ENCODE results near the gene CCK. TPM values are rescaled to one million over a fixed set of nuclear protein-coding genes. Genes with fewer than 3 reads are reported as not detected.

CCK gene, protein sequence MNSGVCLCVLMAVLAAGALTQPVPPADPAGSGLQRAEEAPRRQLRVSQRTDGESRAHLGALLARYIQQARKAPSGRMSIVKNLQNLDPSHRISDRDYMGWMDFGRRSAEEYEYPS
- total RNA-seq (10 to 100 TPM in 1 of 5 donors, 1 to 10 TPM in 1, not detected in 3; 1.5 to 68.3 TPM), polyA plus RNA-seq (under 1 TPM in 1 of 3 donors, not detected in 2; 0.87 TPM)
- long read RNA-seq, donor 1: 0 reads
- long read RNA-seq, donor 2, transcript CCK-201 (3 exons, 830 nt): major isoform, 9 of 10 reads
- long read RNA-seq, donor 2, partial matches to known transcripts: 0 of 10 reads
- long read RNA-seq, donor 2, other reads (novel, unspliced or antisense): 0 of 10 reads
- long read RNA-seq, donor 3: 0 reads
- long read RNA-seq, donor 4: 0 reads
- long read RNA-seq, donor 5: 0 reads
- long read RNA-seq, donor 6: 0 reads
- long read RNA-seq, donor 7: 0 reads
- long read RNA-seq, donor 8, partial matches to known transcripts: 0 of 1 reads
- long read RNA-seq, donor 8, other reads (novel, unspliced or antisense): 0 of 1 reads
- long read RNA-seq, donor 9: 0 reads
- long read RNA-seq, donor 10, transcript CCK-201 (3 exons, 830 nt): major isoform, 9 of 9 reads
- long read RNA-seq, donor 10, partial matches to known transcripts: 0 of 9 reads
- long read RNA-seq, donor 10, other reads (novel, unspliced or antisense): 0 of 9 reads

DNA sequence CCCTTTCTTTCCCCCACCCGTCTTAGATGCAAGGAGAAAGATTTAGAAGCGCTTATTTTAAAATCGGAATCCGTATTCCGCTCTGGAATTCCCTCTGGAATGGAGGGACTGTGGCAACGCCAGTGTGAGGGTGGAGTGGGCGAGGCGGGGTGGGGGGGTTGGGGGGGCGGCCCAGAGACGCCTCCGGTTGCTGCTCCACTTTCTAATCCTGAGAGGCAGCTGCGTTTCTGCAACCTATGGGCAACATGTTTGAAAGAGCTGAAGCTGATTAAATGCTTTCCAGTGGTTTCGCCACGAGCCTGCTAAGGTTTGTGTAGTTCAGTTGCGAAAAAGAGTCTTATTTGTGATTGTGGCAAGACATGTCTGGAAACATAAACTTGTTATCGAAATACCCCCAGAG, at the start of gene CCK:
Gene CCK, minus strand, starts transcription at position 101 of the 400 bp plus-strand sequence. CDS start 2,555 bp downstream, outside the sequence.
- WGBS, 5 donors: 34 to 44% (median 37%) methylated on average over 16 of the region's 16 CpGs
- TF ChIP-seq POLR2AphosphoS5 (IDR thresholded peaks at IDR 0.05) (no peak), POLR2A (IDR thresholded peaks at IDR 0.05) (no peak), EP300 (IDR thresholded peaks at IDR 0.05) (no peak)
- TF ChIP-seq, protein P1, sequence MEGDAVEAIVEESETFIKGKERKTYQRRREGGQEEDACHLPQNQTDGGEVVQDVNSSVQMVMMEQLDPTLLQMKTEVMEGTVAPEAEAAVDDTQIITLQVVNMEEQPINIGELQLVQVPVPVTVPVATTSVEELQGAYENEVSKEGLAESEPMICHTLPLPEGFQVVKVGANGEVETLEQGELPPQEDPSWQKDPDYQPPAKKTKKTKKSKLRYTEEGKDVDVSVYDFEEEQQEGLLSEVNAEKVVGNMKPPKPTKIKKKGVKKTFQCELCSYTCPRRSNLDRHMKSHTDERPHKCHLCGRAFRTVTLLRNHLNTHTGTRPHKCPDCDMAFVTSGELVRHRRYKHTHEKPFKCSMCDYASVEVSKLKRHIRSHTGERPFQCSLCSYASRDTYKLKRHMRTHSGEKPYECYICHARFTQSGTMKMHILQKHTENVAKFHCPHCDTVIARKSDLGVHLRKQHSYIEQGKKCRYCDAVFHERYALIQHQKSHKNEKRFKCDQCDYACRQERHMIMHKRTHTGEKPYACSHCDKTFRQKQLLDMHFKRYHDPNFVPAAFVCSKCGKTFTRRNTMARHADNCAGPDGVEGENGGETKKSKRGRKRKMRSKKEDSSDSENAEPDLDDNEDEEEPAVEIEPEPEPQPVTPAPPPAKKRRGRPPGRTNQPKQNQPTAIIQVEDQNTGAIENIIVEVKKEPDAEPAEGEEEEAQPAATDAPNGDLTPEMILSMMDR (IDR thresholded peaks at IDR 0.05): no peak
- H3K4me1 ChIP-seq: peaks cover 5 to 30% (median 21%) of the 10 kb centered on the region in 4 donors
- intact Hi-C loops (cut with DNase I; ENCODE audit: low total_unique reads): no loop called here
- H3K4me3 ChIP-seq: peak within 1 kb of the TSS in 1 of 4 donors; percentile 19
- no peak within 1 kb of the TSS for H3K27ac ChIP-seq
- no peak for DNase-seq
- no peaks in the 10 kb centered on the region for H3K36me3 ChIP-seq
- H3K9me3 ChIP-seq: peaks cover 0 to 18% (median 0%) of the 10 kb centered on the region in 4 donors
- H3K27me3 ChIP-seq: peaks cover 25 to 95% (median 40%) of the 10 kb centered on the region in 3 donors

DNA sequence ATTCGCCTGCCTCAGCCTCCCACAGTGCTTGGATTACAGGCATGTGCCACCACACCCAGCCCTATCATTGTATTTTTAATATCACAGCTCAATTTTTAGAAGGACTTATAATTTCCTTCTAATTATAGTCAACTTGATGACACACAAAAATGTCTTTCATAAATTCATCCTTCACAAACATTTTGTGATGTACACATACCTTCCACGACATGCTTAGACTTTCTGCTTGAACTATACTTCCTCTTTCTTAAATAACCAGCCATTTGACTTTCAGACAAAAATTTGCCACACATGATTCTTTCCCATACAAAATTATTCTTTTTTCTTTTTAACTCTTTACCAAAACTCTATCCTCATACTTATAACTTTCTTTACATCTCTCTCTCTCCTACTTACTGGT, 48.4 kb upstream of the CCK start:
- Histone ChIP-seq H3K9me3 (peaks cover 0 to 47% (median 38%) of the 10 kb centered on the region in 4 donors), H3K36me3 (no peaks in the 10 kb centered on the region)
- intact Hi-C loops (cut with DNase I; ENCODE audit: low total_unique reads): no loop called here

DNA sequence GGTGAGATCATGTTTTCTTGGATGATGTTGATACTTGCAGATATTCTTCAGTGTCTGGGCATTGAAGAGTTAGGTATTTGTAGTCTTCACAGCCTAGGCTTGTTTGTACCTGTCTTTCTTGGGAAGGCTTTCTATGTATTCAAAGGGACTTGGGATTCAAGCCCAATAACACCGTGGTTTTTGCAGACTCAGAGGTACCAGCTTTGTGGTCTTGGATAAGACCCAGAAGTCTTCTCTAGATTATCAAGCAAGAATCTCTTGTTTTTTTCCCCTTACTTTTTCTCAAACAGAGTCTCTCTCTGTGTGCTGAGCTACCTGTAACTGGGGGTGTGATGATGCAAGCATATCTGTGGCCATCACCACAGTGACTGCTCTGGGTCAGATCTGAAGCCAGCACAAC, 42.7 kb upstream of the CCK start:
- Histone ChIP-seq H3K27ac (no peak overlapping the region), H3K36me3 (no peaks in the 10 kb centered on the region), H3K4me1 (no peaks in the 10 kb centered on the region), H3K4me3 (no peak overlapping the region), H3K9me3 (peaks cover 0 to 2% (median under 1%) of the 10 kb centered on the region in 4 donors), H3K27me3 (no peaks in the 10 kb centered on the region)
- intact Hi-C loops (cut with DNase I; ENCODE audit: low total_unique reads): no loop called here
- TF ChIP-seq POLR2A (IDR thresholded peaks at IDR 0.05): no peak
- TF ChIP-seq, protein P1 (IDR thresholded peaks at IDR 0.05): no peak
- TF ChIP-seq EP300 (IDR thresholded peaks at IDR 0.05): no peak
- no peak for TF ChIP-seq POLR2AphosphoS5 (IDR thresholded peaks at IDR 0.05)
- 63 to 76% (median 71%) methylated on average over 1 of the region's 1 CpG for WGBS, 5 donors
- DNase-seq: no peak

More for the DNA sequence above, 48.4 kb upstream of the CCK start:
- 53 to 64% (median 60%) methylated on average over 2 of the region's 2 CpGs for WGBS, 5 donors
- Histone ChIP-seq H3K4me3 (no peak overlapping the region), H3K27ac (no peak overlapping the region), H3K27me3 (no peaks in the 10 kb centered on the region), H3K4me1 (no peaks in the 10 kb centered on the region)
- TF ChIP-seq EP300 (IDR thresholded peaks at IDR 0.05): no peak
- TF ChIP-seq, protein P1 (IDR thresholded peaks at IDR 0.05): no peak
- TF ChIP-seq POLR2A (IDR thresholded peaks at IDR 0.05): no peak
- TF ChIP-seq POLR2AphosphoS5 (IDR thresholded peaks at IDR 0.05): no peak
- DNase-seq: no peak

DNA sequence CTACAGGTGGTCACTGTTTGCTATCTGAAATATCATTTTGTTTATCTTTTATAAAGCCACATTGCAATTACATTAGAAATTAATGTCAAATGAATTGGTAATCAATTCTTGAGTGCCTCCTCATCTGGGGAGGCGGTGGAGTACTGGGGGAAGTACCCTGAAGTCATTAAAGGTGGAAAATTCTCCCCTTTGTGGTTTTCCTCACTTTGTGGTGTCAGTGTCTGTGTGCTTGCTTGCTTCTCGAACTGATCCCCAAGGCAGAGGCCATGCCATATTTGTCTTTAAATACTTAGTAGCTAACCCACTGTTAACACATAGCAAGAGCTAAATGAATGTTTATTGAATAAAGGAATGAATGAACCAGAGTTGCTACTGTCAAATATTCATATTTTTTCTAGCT, 40.5 kb upstream of the CCK start:
- Histone ChIP-seq H3K4me3 (no peak overlapping the region), H3K27me3 (no peaks in the 10 kb centered on the region), H3K4me1 (no peaks in the 10 kb centered on the region), H3K9me3 (no peaks in the 10 kb centered on the region), H3K27ac (no peak overlapping the region), H3K36me3 (no peaks in the 10 kb centered on the region)
- TF ChIP-seq EP300 (IDR thresholded peaks at IDR 0.05): no peak
- TF ChIP-seq, protein P1 (IDR thresholded peaks at IDR 0.05): no peak
- intact Hi-C loops (cut with DNase I; ENCODE audit: low total_unique reads): no loop called here
- WGBS, 5 donors: 51 to 63% (median 62%) methylated on average over 2 of the region's 2 CpGs
- no peak for DNase-seq

Data from stomach (tissue), 19 donors.